Spinal cord (tissue), 10 donors: Measurements from ENCODE around the gene ZMYM2. TPM values are rescaled to one million over a fixed set of nuclear protein-coding genes. Genes with fewer than 3 reads are reported as not detected.

Experiments used
- DNase-seq, 6 donors: peaks; one replicate each; pipeline versions ENCODE4 v3.0.0 to v3.0.0-alpha.2; 2013 to 2015; ENCODE audit warnings: low spot score in 6 of 6, low read depth in 4 of 6
- H3K27ac ChIP-seq: one replicate; pipeline ENCODE4 v1.5.1; 2013; ENCODE audit warnings: low read depth, low read length, control low read depth
- H3K27me3 ChIP-seq: one replicate; pipeline ENCODE4 v1.6.1; 2013; ENCODE audit warnings: low read length; ENCODE audit not compliant: control insufficient read depth, insufficient read depth
- H3K36me3 ChIP-seq: one replicate; pipeline ENCODE4 v1.6.1; 2013; ENCODE audit warnings: low read length; ENCODE audit not compliant: control insufficient read depth, insufficient read depth
- H3K4me1 ChIP-seq: one replicate; pipeline ENCODE4 v1.6.1; 2013; ENCODE audit warnings: low read length; ENCODE audit not compliant: control insufficient read depth, insufficient read depth
- H3K4me3 ChIP-seq: one replicate; pipeline ENCODE4 v1.5.1; 2013; ENCODE audit warnings: low read depth, low read length, control low read depth
- H3K9me3 ChIP-seq: one replicate; pipeline ENCODE4 v1.6.1; 2013; ENCODE audit warnings: low read length; ENCODE audit not compliant: control insufficient read depth, insufficient read depth
- WGBS: methylation state at CpG from one replicate; pipeline ENCODE4 v1.1.5; 2013; ENCODE audit warnings: missing lambda C conversion rate; ENCODE audit not compliant: insufficient coverage; 5-methylcytosine and 5-hydroxymethylcytosine counted together
- polyA plus RNA-seq, 2 donors: library from polyadenylated mRNA; unstranded; fragments of 120-200 nt; gene quantifications; one replicate each; pipeline ENCODE4 v1.2.1, GENCODE V29; 2013; ENCODE audit not compliant: insufficient read length in 2 of 2
- total RNA-seq, 2 donors: library from RNA; depleted of rRNA in 1 of 2; stranded (reverse); fragments of 120-200 nt in 1 of 2; fragments of >200 nt in 1 of 2; gene quantifications; one replicate each; pipeline versions ENCODE4 v1.2.3 to v1.2.4, GENCODE V29; 2013 to 2014
- donor health status: healthy.

Gene ZMYM2
- total and polyA plus RNA-seq, 4 donors = 76.9 to 148 (median 111) TPM

GRCh38 chr13:20136781-20137703, 178.5 kb downstream of the ZMYM2 start:
- no peak overlapping the region for H3K27ac ChIP-seq
- H3K36me3 ChIP-seq = no peaks in the 10 kb centered on the region
- H3K4me1 ChIP-seq = peaks cover 11% of the 10 kb centered on the region
- peaks cover 45% of the 10 kb centered on the region for H3K27me3 ChIP-seq
- WGBS = 24% methylated on average over 48 of the region's 56 CpGs
- H3K4me3 ChIP-seq = no peak overlapping the region
- H3K9me3 ChIP-seq = no peaks in the 10 kb centered on the region
- no peak for DNase-seq

DNA sequence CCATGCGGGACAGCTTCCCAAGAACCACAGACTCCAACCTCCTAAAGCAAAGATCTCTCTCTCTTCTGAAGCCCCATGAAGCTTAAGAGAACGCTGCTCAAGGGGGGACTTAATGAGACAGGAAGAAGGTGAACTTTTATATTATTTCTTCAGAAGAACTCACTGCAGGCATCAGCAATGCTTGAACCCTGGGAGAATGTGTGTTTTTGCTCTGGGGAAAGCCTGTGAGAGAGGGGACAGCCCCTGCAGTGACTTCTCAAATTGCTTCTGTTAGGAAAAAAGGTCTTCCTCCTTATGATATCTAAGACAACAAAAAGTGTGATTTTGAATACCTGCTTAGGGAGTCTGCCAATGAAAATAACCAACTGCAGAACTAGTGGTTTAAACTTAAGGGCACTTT, 179.3 kb downstream of the ZMYM2 start:
- Histone ChIP-seq H3K36me3 (no peaks in the 10 kb centered on the region), H3K4me1 (peaks cover 18% of the 10 kb centered on the region), H3K27me3 (peaks cover 53% of the 10 kb centered on the region), H3K9me3 (no peaks in the 10 kb centered on the region), H3K4me3 (no peak overlapping the region), H3K27ac (no peak overlapping the region)
- no CpG with 5 or more reads among the region's 2 CpGs for WGBS
- DNase-seq = no peak

GRCh38 chr13:20140487-20140886, 182.0 kb downstream of the ZMYM2 start:
- no peaks in the 10 kb centered on the region for H3K36me3 ChIP-seq
- 60% methylated on average over 2 of the region's 4 CpGs for WGBS
- H3K27me3 ChIP-seq = peaks cover 54% of the 10 kb centered on the region
- H3K4me3 ChIP-seq = no peak overlapping the region
- no peak for DNase-seq
- peaks cover 21% of the 10 kb centered on the region for H3K4me1 ChIP-seq
- no peak overlapping the region for H3K27ac ChIP-seq
- H3K9me3 ChIP-seq = no peaks in the 10 kb centered on the region

Other genes with a start within 250 kb of the ZMYM2 start
- gene PSPC1, start 175.8 kb upstream of the ZMYM2 start, total RNA-seq = 10 to 100 TPM; 73.9 to 80.9 TPM
- 10 to 100 TPM; 77.4 to 83.1 TPM for gene PSPC1, start 175.8 kb upstream of the ZMYM2 start, polyA plus RNA-seq
- gene ZMYM5, start 95.1 kb upstream of the ZMYM2 start, total RNA-seq = 10 to 100 TPM; 21.1 to 33.9 TPM
- 10 to 100 TPM; 14.8 to 20.8 TPM for gene ZMYM5, start 95.1 kb upstream of the ZMYM2 start, polyA plus RNA-seq
- 1 to 10 TPM in 1 of 2 donors, under 1 TPM in 1; 0.30 to 1.6 TPM for gene GJA3, start 202.3 kb downstream of the ZMYM2 start, total RNA-seq
- gene GJA3, start 202.3 kb downstream of the ZMYM2 start, polyA plus RNA-seq = under 1 TPM; 0.13 to 0.56 TPM
- 100 to 1,000 TPM in 1 of 2 donors, 10 to 100 TPM in 1; 54.0 to 343 TPM for gene GJB2, start 234.2 kb downstream of the ZMYM2 start, total RNA-seq
- gene GJB2, start 234.2 kb downstream of the ZMYM2 start, polyA plus RNA-seq = 10 to 100 TPM in 1 of 2 donors, 1 to 10 TPM in 1; 5.5 to 99.1 TPM